Suppressor macrophage treated with lipopolysaccharide for 1 hour (primary cell): ENCODE data around the gene RNF213.

Experiments
- DNase-seq, 3 donors: peaks; one replicate each; pipeline ENCODE4 v3.0.0-alpha.2; 2020 to 2022

Gene RNF213

DNA sequence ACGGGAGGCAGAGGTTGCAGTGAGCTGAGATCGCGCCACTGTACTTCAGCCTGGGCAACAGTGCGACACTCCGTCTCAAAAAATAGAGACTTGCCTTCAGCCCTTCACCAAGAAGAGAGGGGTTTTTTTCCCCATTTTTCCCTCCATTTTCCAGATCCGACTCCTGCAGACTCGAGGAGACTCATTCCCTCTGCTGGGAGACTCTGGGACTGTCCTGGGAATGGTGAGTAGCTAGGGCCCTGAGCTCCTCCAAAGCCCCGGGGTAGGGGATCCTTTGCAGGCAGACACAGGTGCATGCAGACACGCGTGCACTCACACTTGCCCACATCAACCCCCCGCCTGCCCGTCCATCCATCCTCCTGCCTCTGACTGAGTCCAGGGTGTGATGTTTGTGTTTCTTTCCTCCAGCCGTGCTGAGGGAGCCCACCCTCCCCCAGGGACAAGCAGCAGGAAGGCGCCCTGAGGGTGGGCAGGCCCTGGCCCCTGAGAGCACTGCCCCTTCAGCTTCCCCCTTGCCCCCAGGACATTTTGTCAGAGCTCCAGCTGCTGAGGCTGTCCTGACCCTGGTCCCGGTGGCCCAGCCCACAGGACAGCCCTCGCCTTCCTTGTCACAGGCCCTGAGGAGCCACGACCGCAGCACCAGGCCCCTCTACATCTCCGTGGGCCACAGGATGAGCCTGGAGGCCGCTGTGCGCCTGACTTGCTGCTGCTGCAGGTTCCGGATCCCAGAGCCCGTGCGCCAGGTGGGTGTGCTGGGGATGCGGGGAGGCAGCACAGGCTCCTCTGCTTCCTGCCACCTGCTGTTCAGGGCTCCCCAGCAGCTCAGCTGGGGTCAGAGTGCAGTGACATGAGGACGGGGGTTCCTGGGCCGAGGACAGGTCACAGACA lies 164.5 kb downstream of the RNF213 start:
- no peak for DNase-seq

DNA sequence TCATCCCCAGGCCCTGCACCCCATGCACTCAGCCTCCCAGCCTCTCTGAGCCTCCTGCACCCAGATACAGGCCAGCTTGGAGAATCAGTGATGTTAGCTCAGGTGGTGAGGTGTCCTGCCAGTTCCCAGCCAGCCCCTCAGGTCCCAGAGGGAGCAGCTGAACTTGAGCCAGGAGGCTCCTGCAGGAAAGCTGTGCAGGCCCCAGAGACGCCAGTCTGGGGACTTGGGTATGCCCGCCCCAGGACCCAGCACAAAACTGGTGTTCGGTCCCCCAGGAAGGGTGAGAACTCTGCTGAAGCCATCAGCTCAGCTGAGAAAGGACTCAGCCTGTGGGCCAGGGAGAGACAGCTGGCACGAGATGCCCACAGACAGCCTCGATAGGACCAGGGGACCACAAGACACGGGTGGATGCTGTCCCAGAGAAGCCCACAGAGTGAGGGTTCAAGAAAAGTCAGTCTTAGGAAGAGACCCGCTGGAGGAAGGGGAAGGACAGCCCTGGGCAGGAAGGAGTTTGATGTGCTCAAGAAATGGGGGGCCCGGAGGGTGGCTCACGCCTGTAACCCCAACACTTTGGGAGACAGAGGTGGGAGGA lies 165.3 kb downstream of the RNF213 start:
- no peak for DNase-seq

DNA sequence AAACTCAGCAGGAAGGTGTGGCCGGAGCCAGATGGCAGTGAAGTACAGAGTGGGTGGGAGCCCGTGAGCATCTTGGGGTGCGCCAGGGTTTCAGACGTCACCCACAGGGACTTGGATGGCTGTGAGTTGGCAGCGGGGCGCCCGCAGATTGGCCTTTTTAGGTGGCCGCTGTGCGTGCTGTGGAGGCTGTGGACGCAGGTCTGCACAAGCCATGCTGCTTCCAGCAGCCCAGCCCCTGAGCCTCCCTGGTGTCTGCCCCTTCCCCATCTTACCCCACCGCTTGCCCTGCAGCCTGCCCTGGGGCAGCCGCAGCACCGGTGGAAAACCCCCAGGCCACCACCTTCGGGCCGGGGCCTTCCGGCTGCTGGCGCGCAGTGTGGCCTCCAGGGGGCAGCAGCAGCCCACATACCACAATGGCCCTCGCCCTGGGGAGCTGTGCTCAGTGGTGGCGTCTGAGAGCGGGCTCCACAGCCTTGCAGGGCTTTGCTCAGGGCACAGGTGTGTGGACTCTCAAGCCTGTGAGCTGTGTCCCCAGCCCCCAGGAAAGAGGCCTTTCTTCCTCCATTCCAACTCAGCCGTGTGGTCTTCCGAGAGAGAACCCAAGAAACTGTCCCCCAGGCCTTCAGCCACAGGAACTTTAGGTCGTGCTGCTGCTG lies 166.1 kb downstream of the RNF213 start:
- peak; percentile 73 to 90 (median 85) for DNase-seq

DNA sequence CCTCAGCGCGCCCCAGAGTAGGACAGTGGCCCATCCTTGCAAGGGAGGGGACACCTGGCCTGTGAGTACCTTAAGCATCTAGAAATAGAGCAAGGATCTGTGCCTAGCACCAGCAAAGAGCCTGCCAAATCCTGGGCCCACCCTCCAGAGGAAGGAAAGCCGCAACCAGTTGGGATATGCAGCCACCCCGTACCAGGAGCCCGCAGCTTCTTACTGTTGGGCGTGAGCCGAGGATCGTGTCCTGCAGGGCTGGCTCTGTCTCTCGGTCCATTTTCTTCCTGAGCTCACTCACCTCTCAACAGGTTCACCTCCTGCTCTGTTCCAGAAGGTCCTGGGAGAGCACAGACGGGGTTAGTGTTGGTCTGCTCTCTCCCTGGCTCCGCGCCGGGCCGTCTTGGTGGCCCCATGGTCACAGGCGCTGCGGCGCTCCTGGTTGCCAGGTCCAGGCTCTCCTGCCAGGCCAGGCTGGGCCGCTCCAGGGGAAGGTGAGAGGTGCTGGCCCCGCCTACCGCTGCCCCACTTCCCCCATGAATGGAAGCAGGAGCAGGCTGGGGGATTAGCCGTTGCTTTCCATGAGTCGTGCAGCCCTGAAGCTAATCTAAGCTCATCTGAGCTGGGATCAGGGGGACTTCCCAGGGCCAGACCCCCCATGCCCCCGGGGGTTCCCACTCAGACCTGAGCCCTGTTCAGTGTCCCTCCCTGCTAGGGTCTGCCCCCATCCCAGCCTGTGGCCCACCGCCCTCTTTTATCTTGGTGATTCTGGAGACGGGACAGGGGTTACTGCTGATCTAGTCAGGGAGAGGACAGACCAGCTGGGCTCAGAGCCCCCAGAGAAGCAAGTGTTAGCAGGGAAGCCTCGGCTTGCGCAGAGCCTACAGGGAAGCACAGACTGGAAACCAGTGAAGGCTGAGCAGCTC lies 167.0 kb downstream of the RNF213 start:
- DNase-seq = no peak

DNA sequence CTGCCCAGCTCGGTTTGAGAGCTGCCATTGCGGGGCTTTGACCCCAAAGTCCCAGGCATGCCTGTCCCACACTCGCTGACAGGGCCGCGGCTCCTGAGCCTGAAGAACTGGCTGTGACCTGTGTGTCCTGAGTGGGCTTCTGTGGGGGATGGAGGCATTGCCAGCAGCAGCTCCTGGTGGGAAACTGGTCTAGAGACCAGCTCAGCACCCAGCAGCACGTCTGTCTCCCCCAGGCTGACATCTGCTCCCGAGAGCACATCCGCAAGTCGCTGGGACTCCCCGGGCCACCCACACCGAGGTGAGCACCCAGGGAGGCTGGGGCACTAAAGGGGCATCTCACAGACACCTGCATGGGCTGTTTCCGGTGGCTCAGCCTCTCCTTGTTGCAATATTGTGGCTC lies 167.7 kb downstream of the RNF213 start:
- no peak for DNase-seq

DNA sequence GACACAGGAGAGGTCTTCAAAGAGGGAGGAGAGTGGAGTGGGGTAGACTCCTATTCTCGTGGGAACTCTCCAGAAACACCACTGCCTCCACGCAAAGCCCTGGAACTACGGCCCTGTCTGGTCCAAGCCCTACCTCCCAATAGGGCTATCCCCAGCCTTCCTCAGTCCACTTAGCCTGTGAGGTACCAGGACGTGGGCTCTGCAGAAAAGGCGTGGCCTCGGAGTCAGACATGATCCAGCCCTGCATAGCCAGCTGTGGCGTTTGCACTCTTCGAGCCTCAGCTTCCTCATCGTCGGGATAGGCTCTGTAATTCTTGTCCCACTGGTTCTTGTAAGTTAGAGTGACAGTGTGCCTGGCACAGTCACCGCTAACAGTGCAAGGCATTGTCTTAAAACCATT lies 168.1 kb downstream of the RNF213 start:
- no peak for DNase-seq

DNA sequence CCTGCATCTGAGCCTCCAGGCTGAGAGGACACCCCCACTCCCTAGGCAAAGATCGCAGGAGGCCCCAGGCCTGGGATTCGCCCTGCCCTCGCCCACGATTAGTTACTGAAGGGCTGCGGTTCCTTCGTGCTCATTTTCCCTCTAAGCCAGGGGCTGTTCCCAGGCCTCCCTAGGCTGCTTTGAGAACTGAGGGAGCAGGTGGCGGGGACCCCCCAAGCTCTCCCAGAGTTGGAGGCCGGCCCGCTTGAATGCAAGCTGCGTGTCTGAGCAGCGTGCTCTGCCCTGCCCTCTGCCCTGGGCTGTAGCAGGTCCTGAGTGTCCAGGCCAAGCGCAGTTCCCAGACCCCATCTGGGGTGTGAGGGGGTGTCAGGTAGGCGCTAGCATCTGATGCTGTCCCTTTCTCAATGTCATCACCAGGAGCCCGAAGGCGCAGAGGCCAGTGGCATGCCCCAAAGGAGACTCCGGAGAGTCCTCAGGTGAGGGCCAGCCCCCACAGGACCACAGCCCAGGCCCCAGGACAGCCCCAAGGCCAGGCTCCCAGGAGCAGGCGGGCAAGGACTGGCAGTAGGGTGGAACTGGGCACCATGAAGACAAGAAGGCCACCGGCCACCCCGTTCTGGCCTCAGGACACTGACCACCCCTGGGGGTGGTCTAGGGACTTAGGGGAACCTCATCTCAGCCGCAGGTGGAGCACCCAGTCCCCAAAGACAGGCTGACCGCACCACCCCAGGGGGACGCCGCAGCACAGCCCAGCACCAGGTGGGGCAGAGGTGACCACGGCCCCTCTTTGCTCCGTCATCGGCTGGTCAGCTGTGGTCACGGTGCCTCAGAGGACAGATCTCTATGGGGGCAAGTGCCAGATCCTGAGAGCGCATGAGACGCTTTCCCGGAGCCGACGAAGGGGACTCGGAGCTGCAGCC lies 169.0 kb downstream of the RNF213 start:
- no peak for DNase-seq

DNA sequence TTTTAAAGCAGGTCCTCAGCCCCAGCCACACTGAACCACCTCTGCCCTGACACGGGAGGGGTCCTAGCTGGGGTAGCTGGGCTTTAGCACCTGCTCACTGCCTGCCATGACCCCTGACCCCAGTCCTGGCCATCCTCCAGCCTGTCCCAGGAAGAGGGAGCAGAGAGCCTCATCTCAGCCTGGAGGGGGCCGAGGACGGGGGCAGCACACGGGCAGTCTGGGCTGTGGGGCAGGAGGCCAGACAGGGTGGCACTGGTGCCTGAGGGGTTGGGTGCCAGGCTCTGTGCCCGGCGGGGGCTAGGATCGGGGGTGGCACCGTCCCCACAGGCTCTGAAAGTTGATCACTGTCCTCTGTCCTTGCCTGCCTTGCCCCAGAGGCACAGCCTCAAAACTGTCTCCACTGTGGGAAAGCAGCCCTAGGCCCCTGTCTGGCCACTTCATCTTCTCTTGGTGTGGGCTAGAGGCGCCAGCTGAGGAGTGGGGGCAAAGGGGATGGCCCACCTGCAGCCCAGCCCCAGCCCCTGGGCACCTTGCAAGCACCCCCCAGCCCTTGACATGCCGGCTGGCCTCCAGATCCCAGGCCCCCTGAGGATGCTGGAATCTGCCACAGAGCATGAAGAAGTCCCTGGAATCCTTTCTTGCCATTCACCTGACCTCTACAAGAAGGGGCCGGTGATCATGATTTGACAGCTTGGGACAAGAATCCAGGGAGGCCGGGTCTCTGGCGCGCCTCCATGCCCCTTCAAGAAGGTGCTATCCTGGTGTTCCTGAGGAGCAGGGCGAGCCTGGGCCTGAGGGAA lies 170.0 kb downstream of the RNF213 start:
- no peak for DNase-seq

DNA sequence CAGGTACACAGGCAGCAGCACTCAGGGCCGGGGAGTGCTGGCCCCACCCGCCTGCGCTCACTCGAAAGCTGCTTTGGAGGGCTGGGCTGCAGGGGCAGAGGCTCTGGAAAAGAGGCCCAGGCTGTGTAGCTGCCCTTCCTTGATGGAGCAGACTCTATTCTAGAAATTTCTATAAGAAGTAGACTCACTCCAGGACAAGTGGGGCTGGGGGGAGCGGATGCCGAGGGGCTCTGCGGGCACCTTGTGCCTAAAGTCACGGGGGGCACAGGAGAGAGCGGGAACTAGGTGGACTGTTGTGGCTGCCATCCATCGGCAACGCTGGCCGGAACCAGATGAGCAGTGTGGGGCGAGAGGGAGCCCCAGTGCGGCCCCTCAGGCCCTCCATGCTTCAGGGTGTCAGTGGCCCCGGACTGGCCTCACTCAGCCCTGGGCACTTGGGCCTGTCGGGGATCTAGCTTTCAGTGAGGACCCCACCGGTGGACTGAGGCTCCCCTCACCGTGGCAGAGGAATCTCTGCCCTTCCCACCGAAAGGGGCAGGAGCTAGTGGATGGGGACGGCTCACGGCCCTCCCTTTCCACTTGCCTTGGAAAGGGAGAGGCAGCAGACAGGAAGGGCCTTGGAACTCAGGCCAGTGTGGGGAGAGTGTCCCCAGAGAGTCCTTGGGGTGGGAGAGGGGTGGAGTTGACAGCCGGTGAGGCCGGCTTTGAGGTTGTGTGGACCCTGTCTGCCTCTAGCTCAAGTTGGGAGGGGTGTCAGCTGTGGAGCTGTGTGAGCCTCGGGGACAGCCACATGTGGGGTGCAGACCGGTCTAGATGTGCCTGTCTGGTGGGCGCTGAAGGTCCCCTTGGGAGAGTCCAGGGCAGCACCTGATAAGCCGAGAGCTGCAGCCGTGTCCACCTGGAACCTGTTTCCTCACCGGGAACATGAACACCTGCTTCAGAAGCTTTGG lies 170.9 kb downstream of the RNF213 start:
- no peak for DNase-seq

DNA sequence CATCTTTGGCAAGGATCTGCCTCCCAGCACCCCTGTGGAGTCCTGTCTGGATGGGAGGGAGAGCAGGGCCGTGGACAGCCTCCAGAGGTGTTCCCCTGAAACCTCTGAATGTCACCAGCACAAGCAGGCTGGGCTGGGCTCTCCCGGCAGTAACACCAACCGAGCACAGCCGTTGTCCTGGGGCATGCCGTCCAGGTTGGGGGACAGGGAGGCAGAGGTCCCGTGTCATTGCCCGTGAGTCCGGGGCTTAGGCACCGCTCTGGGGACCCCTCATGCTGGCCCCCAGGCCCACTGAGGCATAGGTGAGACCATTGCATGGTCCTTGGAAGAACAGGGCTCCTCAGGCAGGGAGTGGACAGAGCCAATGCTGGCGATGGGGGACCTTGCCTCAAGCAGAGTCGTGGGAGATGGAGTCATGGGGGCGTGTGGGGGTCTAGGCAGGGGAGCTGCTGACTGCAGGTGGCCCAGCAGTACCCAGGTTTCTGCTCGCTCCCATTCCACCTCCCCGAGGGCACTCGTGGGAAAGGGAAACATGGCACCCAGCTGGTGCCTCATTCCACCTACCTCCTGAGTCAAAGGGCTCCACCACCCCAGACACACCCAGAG lies 171.8 kb downstream of the RNF213 start:
- DNase-seq = no peak

DNA sequence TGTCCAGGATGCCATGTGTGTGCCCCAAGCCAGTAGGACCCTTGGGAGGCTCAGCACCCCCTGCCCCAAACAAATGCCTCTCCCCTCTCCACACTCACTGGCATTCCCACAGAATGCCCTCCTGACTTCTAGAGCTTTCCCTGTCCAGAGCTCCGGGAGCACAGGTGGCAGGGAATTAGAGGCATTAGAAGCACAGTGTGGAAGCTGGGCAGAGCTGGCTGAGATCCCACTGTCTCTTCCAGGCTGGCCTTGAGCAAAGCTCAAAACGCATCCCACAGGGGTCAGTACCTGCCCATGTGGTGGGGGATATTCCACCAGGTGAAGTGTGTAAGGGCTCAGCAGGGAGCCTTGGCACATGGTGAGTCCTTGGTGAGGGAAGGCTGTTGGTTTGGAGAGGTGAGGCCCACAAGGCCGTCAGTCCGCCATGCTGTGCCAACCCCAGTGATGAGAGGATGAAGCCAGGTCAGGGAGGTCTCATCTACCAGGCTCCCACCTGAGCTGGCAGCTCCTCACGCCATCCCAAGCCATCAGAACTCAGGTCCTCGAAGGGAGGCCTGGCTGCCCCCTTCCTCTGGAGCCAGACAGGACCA lies 172.4 kb downstream of the RNF213 start:
- DNase-seq = no peak

DNA sequence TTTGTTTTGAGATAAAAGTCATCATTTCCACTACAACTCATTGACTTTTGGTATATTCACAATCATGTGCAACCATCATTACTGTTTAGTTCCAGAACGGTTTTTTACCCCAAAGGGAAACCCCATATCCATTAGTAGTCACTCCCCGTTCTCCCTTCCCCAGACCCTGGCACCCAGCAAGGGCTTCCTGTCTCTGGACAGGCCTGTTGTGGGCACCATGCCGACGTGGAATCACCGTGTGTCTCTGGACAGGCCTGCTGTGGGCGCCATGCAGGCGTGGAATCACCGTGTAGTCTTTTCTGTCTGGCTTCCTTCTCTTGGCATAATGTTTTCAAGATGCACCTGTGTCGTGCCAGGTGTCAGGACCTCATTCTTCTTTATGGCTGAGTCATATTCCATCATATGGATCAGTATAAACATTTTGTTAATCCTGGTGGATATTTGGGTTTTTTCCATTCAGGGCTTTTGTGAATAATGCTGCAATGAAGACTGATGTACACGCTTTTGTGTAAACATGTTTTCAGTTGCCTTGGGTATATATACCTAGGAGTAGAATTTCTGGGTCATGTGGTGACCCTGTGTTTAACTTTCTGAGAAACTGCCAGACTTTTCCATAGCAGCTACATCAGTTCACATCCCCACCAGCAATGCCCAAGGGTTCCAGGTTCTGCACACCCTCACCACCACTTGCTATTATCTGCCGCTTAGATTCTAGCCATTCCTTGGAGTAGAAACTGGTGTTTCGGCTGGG lies 173.4 kb downstream of the RNF213 start:
- no peak for DNase-seq

DNA sequence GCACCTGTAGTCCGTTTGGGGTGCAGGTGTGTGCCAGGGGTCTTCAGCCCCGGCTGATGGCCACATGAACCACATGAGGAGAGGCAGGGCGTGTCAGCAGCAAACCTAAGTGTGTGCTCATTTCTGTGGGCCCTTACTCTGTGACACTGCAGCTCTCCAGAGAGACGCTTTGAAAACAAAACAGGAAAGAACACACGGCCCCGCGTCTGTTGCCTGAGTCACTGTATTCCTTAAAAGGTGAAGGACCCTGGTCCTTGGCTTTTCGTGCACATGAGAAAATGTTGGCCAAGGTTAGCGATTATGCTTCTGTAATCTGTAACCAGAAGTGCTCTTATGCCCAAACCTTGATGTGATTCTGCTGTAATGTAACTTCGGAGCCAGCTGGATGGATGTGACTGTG lies 176.9 kb downstream of the RNF213 start:
- DNase-seq = no peak

DNA sequence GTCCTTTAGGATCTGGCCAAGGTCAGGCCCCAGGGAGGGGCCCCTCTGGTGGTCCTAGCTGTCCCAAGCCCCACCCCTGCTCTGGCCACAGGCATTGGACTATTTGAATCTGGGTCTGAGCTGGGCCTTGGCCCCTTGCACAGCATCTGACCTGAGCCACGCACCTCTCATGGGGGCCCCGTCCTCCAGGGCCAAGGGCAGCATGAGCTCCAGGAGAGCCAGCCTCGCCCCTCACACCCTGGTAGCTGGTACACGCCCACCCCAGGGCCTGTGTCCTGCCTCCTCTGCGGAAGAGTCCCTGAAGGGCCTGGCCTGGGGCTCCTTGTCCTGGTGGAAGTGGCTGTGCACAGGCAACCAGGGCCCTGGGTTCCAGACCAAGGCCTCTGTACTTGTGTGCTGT lies 178.2 kb downstream of the RNF213 start:
- no peak for DNase-seq

DNA sequence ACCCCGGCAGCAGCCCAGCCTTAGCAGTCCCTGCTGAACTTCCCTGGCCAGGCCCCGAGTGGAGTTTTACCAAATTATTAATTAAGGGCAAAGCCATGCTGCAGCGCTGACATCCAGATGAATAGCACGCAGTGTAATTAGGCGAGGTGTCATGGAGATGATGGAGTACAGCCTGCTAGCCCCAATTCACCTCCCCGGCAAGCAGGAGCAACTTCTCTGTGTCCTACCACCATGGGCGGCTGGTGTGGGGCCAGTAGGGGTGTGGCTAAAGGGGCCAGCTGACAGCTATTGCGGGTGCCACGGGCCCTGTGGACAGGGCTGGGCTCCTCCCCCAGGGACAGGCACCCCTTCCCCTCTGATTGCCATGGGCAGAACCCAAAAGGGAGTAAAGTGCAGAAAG lies 178.8 kb downstream of the RNF213 start:
- DNase-seq = no peak

DNA sequence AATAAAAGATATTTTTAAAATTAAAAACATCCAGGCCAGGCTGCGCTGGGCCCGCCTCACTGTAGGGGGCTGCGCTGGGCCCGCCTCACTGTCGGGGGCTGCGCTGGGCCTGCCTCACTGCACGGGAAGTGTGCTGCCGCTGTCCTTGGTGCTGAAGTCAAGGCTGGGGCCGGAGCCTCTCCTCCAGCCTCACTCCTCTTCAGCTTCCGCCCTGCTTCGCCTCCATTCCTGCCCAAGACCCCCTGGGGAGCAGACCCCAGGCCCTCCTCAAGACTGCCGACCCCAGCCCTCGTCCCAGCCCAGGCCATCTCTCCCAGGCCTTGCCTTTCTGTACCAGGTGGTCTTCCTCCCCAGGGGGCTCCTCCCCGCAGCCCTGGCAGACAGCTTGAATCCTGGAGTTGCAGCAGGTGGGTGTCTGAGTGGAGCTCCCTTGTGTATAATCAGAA lies 180.5 kb downstream of the RNF213 start:
- DNase-seq = peak; percentile 24 to 63 (median 48)

DNA sequence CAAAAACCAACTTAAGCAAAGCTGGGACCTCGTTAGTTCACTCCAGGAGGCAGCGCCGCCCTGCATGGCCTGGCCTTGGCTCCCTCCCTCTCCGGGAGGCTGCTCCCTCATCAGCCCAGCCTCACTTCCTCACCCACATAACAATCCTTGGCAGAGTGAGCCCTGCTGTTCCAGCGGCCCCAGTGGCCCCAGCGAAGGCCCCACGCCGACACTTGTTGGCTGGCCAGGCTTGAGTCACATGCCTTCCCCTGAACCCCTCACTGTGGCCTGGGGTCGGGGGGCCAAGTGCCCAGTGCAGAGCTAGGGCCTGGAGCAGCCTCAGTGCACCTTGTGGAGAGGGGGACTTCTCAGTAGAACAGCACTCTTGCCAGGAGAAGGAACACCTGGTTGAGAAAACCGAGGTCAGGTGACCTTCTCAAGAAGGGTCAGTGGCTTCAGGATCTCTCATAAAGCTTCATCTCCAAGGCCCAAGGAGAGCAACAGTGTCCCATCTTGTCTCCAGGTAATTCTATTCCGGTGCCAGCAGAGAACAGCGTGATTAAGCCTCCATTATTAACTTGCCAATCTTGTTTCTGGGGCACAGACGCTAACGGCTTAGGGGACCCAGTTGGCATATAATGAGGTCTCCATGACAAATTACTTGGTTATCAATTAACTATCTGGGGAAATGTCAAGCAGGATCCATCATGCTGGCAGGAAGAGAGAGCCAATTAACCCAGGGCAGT lies 181.1 kb downstream of the RNF213 start:
- DNase-seq = no peak
